22Rv1 (cell line): ENCODE data around the gene EDN3.

Experiments
- ZFX ChIP-seq: fragments of 450-650 bp; IDR thresholded peaks from 2 replicates; pipeline ENCODE4 v1.6.1; 2017; ENCODE audit warnings: antibody characterized with exemption, borderline replicate concordance
- TF ChIP-seq, protein P1 (sequence below): fragments of 450-650 bp; IDR thresholded peaks from 2 replicates; pipeline ENCODE4 v1.5.1; 2017; ENCODE audit warnings: mild to moderate bottlenecking

DNA sequence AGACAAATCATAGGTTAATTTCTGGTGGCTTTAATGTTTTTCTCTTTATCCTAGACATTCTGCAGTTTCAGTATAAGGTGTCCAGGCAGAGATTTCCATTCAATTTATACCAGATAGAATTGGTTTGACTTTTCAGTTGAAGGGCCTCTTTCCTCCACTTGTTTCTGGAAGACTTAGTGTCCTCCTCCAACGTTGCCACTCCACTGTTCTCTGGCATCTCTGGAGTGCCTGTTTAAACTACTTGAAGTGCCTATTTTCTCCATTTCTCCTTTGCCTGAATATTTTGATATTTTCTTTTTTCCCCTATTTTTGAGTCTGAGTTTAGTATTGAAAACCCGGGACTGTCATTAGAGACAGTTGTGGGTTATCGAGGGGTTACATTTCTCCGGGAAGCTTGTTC, 27.7 kb downstream of the EDN3 start:
- TF ChIP-seq, protein P1, sequence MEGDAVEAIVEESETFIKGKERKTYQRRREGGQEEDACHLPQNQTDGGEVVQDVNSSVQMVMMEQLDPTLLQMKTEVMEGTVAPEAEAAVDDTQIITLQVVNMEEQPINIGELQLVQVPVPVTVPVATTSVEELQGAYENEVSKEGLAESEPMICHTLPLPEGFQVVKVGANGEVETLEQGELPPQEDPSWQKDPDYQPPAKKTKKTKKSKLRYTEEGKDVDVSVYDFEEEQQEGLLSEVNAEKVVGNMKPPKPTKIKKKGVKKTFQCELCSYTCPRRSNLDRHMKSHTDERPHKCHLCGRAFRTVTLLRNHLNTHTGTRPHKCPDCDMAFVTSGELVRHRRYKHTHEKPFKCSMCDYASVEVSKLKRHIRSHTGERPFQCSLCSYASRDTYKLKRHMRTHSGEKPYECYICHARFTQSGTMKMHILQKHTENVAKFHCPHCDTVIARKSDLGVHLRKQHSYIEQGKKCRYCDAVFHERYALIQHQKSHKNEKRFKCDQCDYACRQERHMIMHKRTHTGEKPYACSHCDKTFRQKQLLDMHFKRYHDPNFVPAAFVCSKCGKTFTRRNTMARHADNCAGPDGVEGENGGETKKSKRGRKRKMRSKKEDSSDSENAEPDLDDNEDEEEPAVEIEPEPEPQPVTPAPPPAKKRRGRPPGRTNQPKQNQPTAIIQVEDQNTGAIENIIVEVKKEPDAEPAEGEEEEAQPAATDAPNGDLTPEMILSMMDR = no peak
- TF ChIP-seq ZFX = no peak
